H1 (cell line): ENCODE data around the gene SHTN1. TPM values are rescaled to one million over a fixed set of nuclear protein-coding genes. Genes with fewer than 3 reads are reported as not detected.

Source experiments
- CTCF ChIA-PET: fragments of 300-600 bp; sonication (Branson Sonifier 250); formaldehyde crosslinking; loops from one replicate; lab custom pipeline; 2021; ENCODE audit not compliant: partially characterized antibody; lab: Charles Lee
- POLR2A ChIA-PET: fragments of 300-600 bp; sonication (Branson Sonifier 250); formaldehyde crosslinking; loops from one replicate; lab custom pipeline; 2021; ENCODE audit warnings: inconsistent platforms; ENCODE audit not compliant: partially characterized antibody; lab: Charles Lee
- DNase-seq, 2 experiments: peaks; one replicate each; pipeline versions ENCODE4 v3.0.0 to v3.0.0-alpha.2; 2010 to 2022; ENCODE audit warnings: low spot score in 2 of 2, low read depth in 1 of 2, mixed read lengths in 1 of 2
- FAIRE-seq: peaks from 2 replicates; lab custom pipeline; 2011; peaks lifted over from hg19 to GRCh38; lab: Jason Lieb, UNC
- H2AFZ ChIP-seq: 2 replicates; pipeline ENCODE4 v1.8.1; 2012; ENCODE audit warnings: low read length, inconsistent platforms
- H2AK5ac ChIP-seq: 2 replicates; pipeline ENCODE4 v1.6.1; 2013; ENCODE audit warnings: low read depth, low read length
- H2BK120ac ChIP-seq: replicated peaks from 2 replicates; pipeline ENCODE3; 2013; ENCODE audit warnings: low read depth, low read length, inconsistent platforms
- H2BK12ac ChIP-seq: 2 replicates; pipeline ENCODE4 v1.6.1; 2013; ENCODE audit warnings: low read depth, low read length
- H2BK15ac ChIP-seq: 2 replicates; pipeline ENCODE4 v1.6.1; 2013; ENCODE audit warnings: low read length
- H2BK20ac ChIP-seq: 2 replicates; pipeline ENCODE4 v1.6.1; 2013; ENCODE audit warnings: low read length
- H2BK5ac ChIP-seq: 2 replicates; pipeline ENCODE4 v1.6.1; 2013; ENCODE audit warnings: low read depth, low read length
- H3K14ac ChIP-seq: 2 replicates; pipeline ENCODE4 v1.6.1; 2013; ENCODE audit warnings: inconsistent platforms; ENCODE audit not compliant: insufficient read length
- H3K18ac ChIP-seq: 2 replicates; pipeline ENCODE4 v1.6.1; 2013; ENCODE audit warnings: low read length; ENCODE audit errors: extremely low read depth
- H3K23ac ChIP-seq: 2 replicates; pipeline ENCODE4 v1.6.1; 2013; ENCODE audit warnings: inconsistent platforms; ENCODE audit not compliant: insufficient read length
- H3K23me2 ChIP-seq: 2 replicates; pipeline ENCODE4 v1.6.1; 2013; ENCODE audit warnings: low read depth, low read length
- H3K27ac ChIP-seq: 2 replicates; pipeline ENCODE4 v1.6.1; 2011; ENCODE audit warnings: low read depth, low read length, inconsistent platforms
- H3K27me3 ChIP-seq, 4 experiments: replicated peaks in 1 of 4; 1 replicate in 1 of 4; 2 replicates in 3 of 4; pipeline versions ENCODE4 v1.6.1 to v1.8.1; 2011 to 2013; ENCODE audit warnings: low read length in 3 of 4, mild to moderate bottlenecking in 3 of 4, inconsistent platforms in 2 of 4, mixed read lengths in 2 of 4, moderate library complexity in 1 of 4; ENCODE audit not compliant: control insufficient read depth in 3 of 4, insufficient read depth in 3 of 4; ENCODE audit errors: extremely low read depth in 1 of 4
- H3K36me3 ChIP-seq, 4 experiments: 2 replicates each; pipeline versions ENCODE4 v1.6.1 to v1.8.1; 2011 to 2013; ENCODE audit warnings: mild to moderate bottlenecking in 4 of 4, low read length in 3 of 4, moderate library complexity in 2 of 4, control low read depth in 1 of 4, inconsistent platforms in 1 of 4; ENCODE audit not compliant: insufficient read depth in 4 of 4, control insufficient read depth in 2 of 4
- H3K4ac ChIP-seq: replicated peaks from 2 replicates; pipeline ENCODE3; 2013; ENCODE audit warnings: low read length, low read depth, mixed read lengths, inconsistent platforms; ENCODE audit not compliant: insufficient read length
- H3K4me1 ChIP-seq, 4 experiments: replicated peaks in 1 of 4; 1 replicate in 1 of 4; 2 replicates in 3 of 4; pipeline versions ENCODE4 v1.6.1 to v1.8.1; 2011 to 2013; ENCODE audit warnings: low read length in 3 of 4, inconsistent platforms in 2 of 4, mixed read lengths in 1 of 4; ENCODE audit not compliant: insufficient read depth in 4 of 4, control insufficient read depth in 3 of 4
- H3K4me2 ChIP-seq, 2 experiments: 2 replicates each; pipeline versions ENCODE4 v1.6.1 to v1.8.1; 2011 to 2013; ENCODE audit warnings: low read depth in 2 of 2, low read length in 2 of 2, control low read depth in 1 of 2, inconsistent platforms in 1 of 2, mild to moderate bottlenecking in 1 of 2; ENCODE audit not compliant: insufficient read depth in 1 of 2
- H3K4me3 ChIP-seq, 4 experiments: fragments of 200-600, 300-600 bp in 1 of 4; sonication (generic), shearing (Covaris generic), sonication (Bioruptor Twin) in 1 of 4; 2 replicates each; pipeline versions ENCODE4 v1.5.1 to v1.8.1; 2011 to 2016; ENCODE audit warnings: low read length in 4 of 4, low read depth in 3 of 4, control low read depth in 2 of 4, inconsistent platforms in 2 of 4, mild to moderate bottlenecking in 2 of 4, mixed read lengths in 1 of 4, moderate library complexity in 1 of 4; ENCODE audit not compliant: insufficient read depth in 2 of 4; ENCODE audit errors: extremely low read depth in 1 of 4
- H3K56ac ChIP-seq: replicated peaks from 2 replicates; pipeline ENCODE3; 2013; ENCODE audit warnings: low read depth, mild to moderate bottlenecking, mixed read lengths, low read length, inconsistent platforms; ENCODE audit not compliant: insufficient read length
- H3K79me1 ChIP-seq: 2 replicates; pipeline ENCODE4 v1.6.1; 2013; ENCODE audit warnings: low read depth, low read length, control low read depth
- H3K79me2 ChIP-seq, 2 experiments: 2 replicates each; pipeline versions ENCODE4 v1.6.1 to v1.8.1; 2012 to 2013; ENCODE audit warnings: low read length in 2 of 2, mild to moderate bottlenecking in 2 of 2, inconsistent platforms in 1 of 2; ENCODE audit not compliant: insufficient read depth in 2 of 2, control insufficient read depth in 1 of 2
- H3K9ac ChIP-seq, 4 experiments: replicated peaks in 1 of 4; 1 replicate in 1 of 4; 2 replicates in 3 of 4; pipeline versions ENCODE4 v1.6.1 to v1.8.1; 2011 to 2013; ENCODE audit warnings: low read depth in 3 of 4, low read length in 3 of 4, control low read depth in 2 of 4, mild to moderate bottlenecking in 2 of 4, moderate library complexity in 2 of 4, inconsistent platforms in 1 of 4; ENCODE audit errors: extremely low read depth in 1 of 4
- H3K9me3 ChIP-seq, 2 experiments: 2 replicates each; pipeline versions ENCODE4 v1.6.1 to v1.8.1; 2012 to 2013; ENCODE audit warnings: mild to moderate bottlenecking in 2 of 2, moderate library complexity in 2 of 2, control low read depth in 1 of 2, inconsistent platforms in 1 of 2, low read depth in 1 of 2, low read length in 1 of 2, mixed read lengths in 1 of 2; ENCODE audit not compliant: insufficient read depth in 2 of 2
- H4K20me1 ChIP-seq, 2 experiments: replicated peaks in 1 of 2; 2 replicates each; pipeline versions ENCODE3 to v1.8.1; 2011 to 2013; ENCODE audit warnings: inconsistent platforms in 2 of 2, low read length in 2 of 2, mild to moderate bottlenecking in 1 of 2; ENCODE audit not compliant: insufficient read depth in 2 of 2, control insufficient read depth in 1 of 2
- H4K5ac ChIP-seq: 2 replicates; pipeline ENCODE4 v1.6.1; 2013; ENCODE audit warnings: low read length, low read depth, mixed read lengths, inconsistent platforms; ENCODE audit not compliant: insufficient read length
- H4K8ac ChIP-seq: 2 replicates; pipeline ENCODE4 v1.8.0; 2013; ENCODE audit warnings: mild to moderate bottlenecking, moderate library complexity, low read length, inconsistent platforms; ENCODE audit not compliant: insufficient read depth; ENCODE audit errors: extremely low read depth
- H4K91ac ChIP-seq: replicated peaks from 2 replicates; pipeline ENCODE3; 2013; ENCODE audit warnings: low read length, mixed read lengths, inconsistent platforms; ENCODE audit not compliant: insufficient read length
- CEBPB ChIP-seq: IDR thresholded peaks from 2 replicates; pipeline ENCODE4 v1.6.1; 2012; ENCODE audit warnings: low read depth, low read length
- POLR2A ChIP-seq, 2 experiments: IDR thresholded peaks; 1 replicate in 1 of 2; 2 replicates in 1 of 2; pipeline ENCODE4 v1.6.1; 2011; ENCODE audit warnings: low read depth in 2 of 2, low read length in 2 of 2, mild to moderate bottlenecking in 2 of 2; ENCODE audit errors: control extremely low read depth in 1 of 2
- WGBS, 2 experiments: shearing (Covaris generic) in 1 of 2; methylation state at CpG; one replicate each; pipeline versions ENCODE4 v1.1.6 to v1.1.7; 2013 to 2015; ENCODE audit warnings: low lambda C conversion rate in 2 of 2, mixed read lengths in 2 of 2, inconsistent platforms in 1 of 2, low coverage in 1 of 2, missing lambda C conversion rate in 1 of 2; ENCODE audit not compliant: insufficient replicate concordance in 2 of 2, insufficient coverage in 1 of 2, insufficient read length in 1 of 2; ENCODE audit errors: extremely low coverage in 1 of 2, missing lambda C conversion rate in 1 of 2; 5-methylcytosine and 5-hydroxymethylcytosine counted together
- polyA plus RNA-seq, 7 experiments: library from polyadenylated mRNA; depleted of rRNA in 3 of 7; stranded (reverse) in 5 of 7; unstranded in 2 of 7; fragments of >200 nt in 5 of 7; fragments of 200-250 nt in 2 of 7; gene quantifications; 1 replicate in 5 of 7; 2 replicates in 1 of 7; 4 replicates in 1 of 7; pipeline versions ENCODE4 v1.2.1 to v1.2.3, GENCODE V29; 2011 to 2013; ENCODE audit warnings: missing spikeins in 2 of 7, mixed read lengths in 2 of 7
- total RNA-seq: library from RNA; stranded (reverse); fragmentation: NEBNext Ultra II Directional; extraction: Animal tissue kit (Norgen Biotek cat#: 25700); gene quantifications from 2 replicates; pipeline ENCODE4 v1.2.1, GENCODE V29; 2021

The SHTN1 gene
- total and polyA plus RNA-seq, 2 of the 8 experiments (the other 6 are each of a cell fraction or from before 2014, with no cell fraction given), result 3.3 to 12.7 TPM

- FAIRE-seq (no peak), DNase-seq (no peak)
- Histone ChIP-seq H4K91ac (no peak overlapping the region), H2BK15ac (no peak overlapping the region), H3K18ac (no peak overlapping the region), H2BK5ac (no peak overlapping the region), H2BK12ac (no peak overlapping the region), H3K79me2 (no peaks in the 10 kb centered on the region), H3K4me2 (no peak overlapping the region), H3K14ac (no peak overlapping the region), H2BK20ac (no peak overlapping the region), H3K56ac (no peak overlapping the region), H3K23ac (no peak overlapping the region), H3K27ac (no peak overlapping the region), H3K79me1 (no peaks in the 10 kb centered on the region; the same call in 1 of the 2 replicates), H3K36me3 (no peaks in the 10 kb centered on the region), H2AK5ac (no peak overlapping the region), H3K27me3 (peaks cover 0 to 3% (median 0%) of the 10 kb centered on the region in 4 experiments; a peak in 1 of 7 replicates), H3K9ac (no peak overlapping the region), H3K23me2 (no peaks in the 10 kb centered on the region), H4K20me1 (no peaks in the 10 kb centered on the region), H4K5ac (no peak overlapping the region), H3K4me3 (no peak overlapping the region), H2AFZ (no peak overlapping the region), H3K4ac (no peak overlapping the region), H3K4me1 (peaks cover 4 to 9% (median 5%) of the 10 kb centered on the region in 4 experiments; a peak in 4 of 7 replicates), H3K9me3 (no peaks in the 10 kb centered on the region; a peak in 1 of 4 replicates), H4K8ac (no peak overlapping the region), H2BK120ac (no peak overlapping the region)
- WGBS, 2 experiments, result 98% methylated on average over 2 of the region's 2 CpGs; no CpG with 5 or more reads in 1 of the 2 experiments
- CTCF ChIA-PET, result no interaction called here
- POLR2A ChIA-PET, result no interaction called here
- TF ChIP-seq CEBPB (peak; percentile 54; the same call in 1 of the 2 replicates), POLR2A (IDR thresholded peaks at IDR 0.05; ENCODE audit: control extremely low read depth in 1 of 2, low read depth in 2 of 2, low read length in 2 of 2) (no peak)
Measured at GRCh38 chr10:116993610-116994009, 11.4 kb downstream of the SHTN1 start.
